Hepatocyte (in vitro differentiated cells): ENCODE results near the gene ZIC1. TPM values are rescaled to one million over a fixed set of nuclear protein-coding genes. Genes with fewer than 3 reads are reported as not detected.

Experiments used
- DNase-seq: peaks from one replicate; pipeline ENCODE4 v3.0.0-alpha.2; 2016; ENCODE audit warnings: low spot score
- H2AFZ ChIP-seq: fragments of 200-600 bp; sonication (generic); 2 replicates; pipeline ENCODE4 v1.6.0; 2016; ENCODE audit warnings: antibody characterized with exemption, mild to moderate bottlenecking
- H3K27ac ChIP-seq: fragments of 200-600 bp; sonication (generic); 2 replicates; pipeline ENCODE4 v1.5.1; 2016; ENCODE audit warnings: mild to moderate bottlenecking
- H3K27me3 ChIP-seq: fragments of 200-600 bp; sonication (generic); 2 replicates; pipeline ENCODE4 v1.6.1; 2016
- H3K36me3 ChIP-seq: fragments of 200-600 bp; sonication (generic); replicated peaks from 2 replicates; pipeline ENCODE4 v1.5.1; 2016; ENCODE audit warnings: low read depth; ENCODE audit not compliant: insufficient read depth
- H3K4me1 ChIP-seq: fragments of 200-600 bp; sonication (generic); 2 replicates; pipeline ENCODE4 v1.5.1; 2016; ENCODE audit warnings: mild to moderate bottlenecking, moderate library complexity; ENCODE audit not compliant: insufficient read depth
- H3K4me2 ChIP-seq: fragments of 200-600 bp; sonication (generic); 2 replicates; pipeline ENCODE4 v1.6.0; 2016
- H3K4me3 ChIP-seq: fragments of 200-600 bp; sonication (generic); 2 replicates; pipeline ENCODE4 v1.5.1; 2016; ENCODE audit warnings: mild to moderate bottlenecking
- H3K79me2 ChIP-seq: fragments of 200-600 bp; sonication (generic); 2 replicates; pipeline ENCODE4 v1.6.0; 2017; ENCODE audit warnings: mild to moderate bottlenecking
- H3K9me2 ChIP-seq: fragments of 200-600 bp; sonication (generic); replicated peaks from 2 replicates; pipeline ENCODE4 v1.6.0; 2017; ENCODE audit warnings: mild to moderate bottlenecking; ENCODE audit not compliant: insufficient read depth
- H3K9me3 ChIP-seq: fragments of 200-600 bp; sonication (generic); 2 replicates; pipeline ENCODE4 v1.5.1; 2016; ENCODE audit warnings: low read depth, mild to moderate bottlenecking
- H4K20me1 ChIP-seq: fragments of 200-600 bp; sonication (generic); 2 replicates; pipeline ENCODE4 v1.6.0; 2016; ENCODE audit warnings: mild to moderate bottlenecking; ENCODE audit not compliant: insufficient read depth, poor library complexity, severe bottlenecking
- EZH2 ChIP-seq: fragments of 200-600 bp; sonication (generic); IDR thresholded peaks from 2 replicates; pipeline ENCODE4 v1.6.1; 2016; ENCODE audit warnings: antibody characterized with exemption, mild to moderate bottlenecking, borderline replicate concordance
- EZH2phosphoT487 ChIP-seq: fragments of 200-600 bp; sonication (generic); IDR thresholded peaks from one replicate; pipeline ENCODE4 v1.6.1; 2018; ENCODE audit warnings: antibody characterized with exemption, mild to moderate bottlenecking, low read depth, moderate library complexity; ENCODE audit not compliant: unreplicated experiment, severe bottlenecking
- WGBS: methylation state at CpG from one replicate; pipeline ENCODE4 v1.1.6; 2016; ENCODE audit warnings: low lambda C conversion rate; ENCODE audit errors: missing lambda C conversion rate; 5-methylcytosine and 5-hydroxymethylcytosine counted together
- polyA plus RNA-seq: library from polyadenylated mRNA; unstranded; fragments of >200 nt; fragmentation: Nextera tagmentation; extraction: Ambion mirVana; gene quantifications from 2 replicates; pipeline ENCODE4 v1.2.1, GENCODE V29; 2016
- total RNA-seq: library from RNA; depleted of rRNA; stranded (reverse); fragments of >200 nt; gene quantifications from 2 replicates; pipeline ENCODE4 v1.2.3, GENCODE V29; 2014
- TF ChIP-seq, protein P1 (sequence below): fragments of 200-600 bp; sonication (generic); IDR thresholded peaks from 2 replicates; pipeline ENCODE4 v1.5.1; 2016; ENCODE audit warnings: antibody characterized with exemption, mild to moderate bottlenecking; ENCODE audit not compliant: poor library complexity

The ZIC1 gene
- total and polyA plus RNA-seq, 2 experiments from 2014 or later = 0.10 TPM; not detected in 1

DNA sequence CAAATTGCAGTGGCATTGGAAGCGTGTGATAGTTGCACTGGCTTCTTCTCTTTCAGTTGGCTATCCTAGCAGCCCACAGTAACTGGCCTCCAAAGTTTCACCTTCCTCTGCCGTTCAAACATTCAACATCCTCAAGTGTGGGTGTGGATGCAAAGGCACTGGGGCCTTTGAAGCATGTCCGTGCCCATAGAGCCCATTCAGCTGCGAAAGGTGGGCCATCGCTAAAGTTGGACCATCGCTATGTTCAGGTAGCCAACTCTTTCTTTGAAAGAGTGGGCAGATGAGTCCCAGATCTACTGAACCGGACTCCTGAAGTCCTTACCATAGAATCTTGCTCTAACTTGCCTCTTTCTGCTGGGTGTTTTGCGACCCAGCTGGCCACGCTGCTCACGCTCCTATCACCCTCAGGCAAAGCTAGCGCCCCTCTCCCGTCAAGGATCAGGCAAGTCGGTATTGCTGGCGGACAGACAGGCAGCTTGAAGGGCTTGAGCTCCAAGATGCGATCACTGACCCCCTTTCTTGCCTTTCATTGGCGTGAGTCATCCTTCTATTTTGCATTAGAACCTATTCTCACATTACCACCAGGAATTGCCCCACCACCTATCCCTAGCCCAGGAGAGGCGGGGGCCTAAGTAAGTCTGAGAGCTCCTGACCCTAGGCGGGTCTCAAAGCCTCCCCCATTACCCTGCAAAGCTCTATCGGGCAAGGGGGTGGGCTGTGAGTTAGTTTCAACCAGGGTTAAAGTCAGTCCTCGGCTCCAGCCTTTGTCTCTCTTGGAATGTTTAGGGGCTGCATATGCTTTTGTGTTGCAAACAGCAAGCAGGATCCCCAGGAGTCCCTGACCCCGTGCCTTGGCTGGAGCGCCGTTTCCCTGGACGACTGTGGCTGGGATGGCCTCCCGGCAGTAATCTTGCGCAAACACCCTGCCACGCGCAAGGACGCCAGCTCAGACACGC, 31.5 kb upstream of the ZIC1 start:
- no peak overlapping the region for H3K4me2 ChIP-seq
- 3% methylated on average over 30 of the region's 30 CpGs for WGBS

DNA sequence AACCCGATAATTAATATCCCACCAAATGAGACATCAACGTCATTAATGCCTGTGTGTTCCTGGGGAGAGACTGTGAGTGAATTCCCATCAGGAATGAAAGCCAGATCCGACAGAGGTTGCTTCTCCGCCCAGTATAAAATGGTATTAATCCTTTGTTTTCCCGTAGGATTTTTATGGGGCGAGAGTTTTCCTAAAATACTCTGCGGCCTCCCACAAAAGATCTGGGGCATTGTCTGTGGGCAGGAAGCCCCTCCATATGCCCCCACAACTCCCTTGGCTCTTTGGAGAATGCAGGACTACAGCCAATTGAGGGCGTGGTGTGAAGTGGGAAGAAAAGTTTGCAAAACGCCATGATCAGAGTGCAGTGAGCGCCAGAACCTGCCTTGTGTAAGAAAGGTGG, 29.5 kb upstream of the ZIC1 start:
- Histone ChIP-seq H3K79me2 (no peaks in the 10 kb centered on the region), H3K27ac (no peak overlapping the region), H3K27me3 (peaks cover 99% of the 10 kb centered on the region), H2AFZ (no peak overlapping the region), H3K4me2 (no peak overlapping the region), H3K36me3 (no peaks in the 10 kb centered on the region), H3K9me3 (no peaks in the 10 kb centered on the region), H3K4me1 (no peaks in the 10 kb centered on the region), H4K20me1 (no peaks in the 10 kb centered on the region), H3K4me3 (no peak overlapping the region), H3K9me2 (no peaks in the 10 kb centered on the region)
- no peak for TF ChIP-seq EZH2
- TF ChIP-seq EZH2phosphoT487 = no peak
- TF ChIP-seq, protein P1, sequence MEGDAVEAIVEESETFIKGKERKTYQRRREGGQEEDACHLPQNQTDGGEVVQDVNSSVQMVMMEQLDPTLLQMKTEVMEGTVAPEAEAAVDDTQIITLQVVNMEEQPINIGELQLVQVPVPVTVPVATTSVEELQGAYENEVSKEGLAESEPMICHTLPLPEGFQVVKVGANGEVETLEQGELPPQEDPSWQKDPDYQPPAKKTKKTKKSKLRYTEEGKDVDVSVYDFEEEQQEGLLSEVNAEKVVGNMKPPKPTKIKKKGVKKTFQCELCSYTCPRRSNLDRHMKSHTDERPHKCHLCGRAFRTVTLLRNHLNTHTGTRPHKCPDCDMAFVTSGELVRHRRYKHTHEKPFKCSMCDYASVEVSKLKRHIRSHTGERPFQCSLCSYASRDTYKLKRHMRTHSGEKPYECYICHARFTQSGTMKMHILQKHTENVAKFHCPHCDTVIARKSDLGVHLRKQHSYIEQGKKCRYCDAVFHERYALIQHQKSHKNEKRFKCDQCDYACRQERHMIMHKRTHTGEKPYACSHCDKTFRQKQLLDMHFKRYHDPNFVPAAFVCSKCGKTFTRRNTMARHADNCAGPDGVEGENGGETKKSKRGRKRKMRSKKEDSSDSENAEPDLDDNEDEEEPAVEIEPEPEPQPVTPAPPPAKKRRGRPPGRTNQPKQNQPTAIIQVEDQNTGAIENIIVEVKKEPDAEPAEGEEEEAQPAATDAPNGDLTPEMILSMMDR = no peak
- DNase-seq = no peak
- WGBS = 16% methylated on average over 10 of the region's 10 CpGs

More for the DNA sequence above, 31.5 kb upstream of the ZIC1 start:
- Histone ChIP-seq H3K27ac (no peak overlapping the region), H3K4me3 (no peak overlapping the region), H3K36me3 (no peaks in the 10 kb centered on the region), H3K9me3 (no peaks in the 10 kb centered on the region), H3K9me2 (no peaks in the 10 kb centered on the region), H3K79me2 (no peaks in the 10 kb centered on the region), H2AFZ (no peak overlapping the region), H4K20me1 (no peaks in the 10 kb centered on the region), H3K4me1 (no peaks in the 10 kb centered on the region), H3K27me3 (peaks cover 99% of the 10 kb centered on the region)
- TF ChIP-seq, protein P1 = no peak
- TF ChIP-seq EZH2 = peak; percentile 16
- no peak for DNase-seq

DNA sequence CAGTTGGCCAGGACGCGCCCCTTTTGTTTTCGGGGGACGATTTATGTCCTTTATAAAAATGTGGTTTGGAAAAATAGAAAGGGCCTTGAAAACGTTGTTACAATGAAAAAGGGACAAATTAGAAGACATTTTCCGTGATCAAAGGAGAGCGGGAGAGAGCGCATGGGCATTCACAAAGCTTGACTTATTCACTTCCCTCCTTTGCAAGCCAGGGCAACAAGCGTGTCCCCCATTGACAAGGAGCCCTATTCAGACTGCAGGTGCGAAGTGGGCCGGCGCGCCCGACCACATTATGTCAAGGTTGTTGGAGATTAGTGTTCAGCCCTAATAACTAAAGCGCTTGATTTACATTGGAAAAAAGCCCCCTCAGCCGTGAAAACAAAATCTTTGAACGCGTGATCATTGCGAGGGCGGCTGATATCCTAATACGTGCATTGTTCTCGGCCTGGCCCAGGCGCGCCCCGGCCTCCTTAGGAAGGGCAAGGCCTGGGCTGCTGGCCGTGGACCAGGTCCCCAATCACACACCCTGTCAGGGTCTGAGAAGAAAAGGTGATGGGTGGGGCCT, 28.7 kb upstream of the ZIC1 start:
- Histone ChIP-seq H3K4me3 (no peak overlapping the region), H3K27ac (no peak overlapping the region), H3K79me2 (no peaks in the 10 kb centered on the region), H3K36me3 (no peaks in the 10 kb centered on the region), H3K9me2 (no peaks in the 10 kb centered on the region), H4K20me1 (no peaks in the 10 kb centered on the region), H3K4me1 (no peaks in the 10 kb centered on the region), H3K27me3 (peaks cover 99% of the 10 kb centered on the region), H3K9me3 (no peaks in the 10 kb centered on the region), H3K4me2 (no peak overlapping the region), H2AFZ (no peak overlapping the region)
- DNase-seq = no peak
- TF ChIP-seq, protein P1 = no peak
- TF ChIP-seq EZH2 (no peak), EZH2phosphoT487 (no peak)
- WGBS = 14% methylated on average over 26 of the region's 26 CpGs
